ENCODE results near the gene BLM.

BLM gene

GRCh38 chr15:90691982-90692773 is 25.0 kb upstream of the BLM start:
- DNase-seq (ENCODE audit: low spot score), result no peak

GRCh38 chr15:90694987-90695386 is 22.2 kb upstream of the BLM start:
- no peak for DNase-seq (ENCODE audit: low spot score)

DNA sequence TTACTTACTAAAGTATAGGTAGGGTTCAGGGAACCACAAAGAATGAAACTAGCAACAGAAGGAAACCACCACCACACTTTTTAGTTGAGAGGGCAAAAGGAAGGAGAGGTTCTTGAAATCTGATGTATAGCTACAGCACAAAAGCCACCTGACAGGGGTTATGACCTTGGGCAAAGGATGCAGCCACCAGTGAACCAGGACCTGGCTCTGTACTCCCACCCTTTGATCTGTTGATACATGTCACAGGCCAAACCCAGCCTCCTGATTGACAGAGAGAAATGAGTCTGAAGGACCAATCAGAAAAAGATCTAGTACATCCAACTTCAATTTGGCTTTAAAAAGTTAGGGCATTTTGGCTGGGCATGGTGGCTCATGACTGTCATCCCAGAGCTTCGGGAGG is 20.0 kb upstream of the BLM start:
- no peak for DNase-seq (ENCODE audit: low spot score)

- no peak for DNase-seq (ENCODE audit: low spot score)
These were observed 18.5 kb upstream of the BLM start for GRCh38 chr15:90698629-90699028.

DNA sequence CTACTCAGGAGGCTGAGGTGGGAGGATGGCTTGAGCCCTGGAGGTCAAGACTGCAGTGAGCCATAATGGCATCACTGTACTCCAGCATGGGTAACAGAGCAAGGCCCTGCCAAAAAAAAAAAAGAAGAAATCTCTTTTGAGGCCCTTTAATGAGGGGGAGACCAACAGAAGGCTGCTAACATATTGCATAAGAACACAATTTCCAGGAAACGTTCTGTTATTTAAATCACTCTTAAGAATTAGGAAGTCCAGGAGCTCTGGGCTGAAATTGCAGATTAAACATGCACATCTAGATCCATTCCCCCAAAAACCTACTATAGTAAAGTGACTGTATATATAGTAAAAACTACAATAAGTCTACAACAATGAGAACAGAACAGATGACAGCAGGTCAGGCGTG is 16.1 kb upstream of the BLM start:
- DNase-seq (ENCODE audit: low spot score), result no peak

DNA sequence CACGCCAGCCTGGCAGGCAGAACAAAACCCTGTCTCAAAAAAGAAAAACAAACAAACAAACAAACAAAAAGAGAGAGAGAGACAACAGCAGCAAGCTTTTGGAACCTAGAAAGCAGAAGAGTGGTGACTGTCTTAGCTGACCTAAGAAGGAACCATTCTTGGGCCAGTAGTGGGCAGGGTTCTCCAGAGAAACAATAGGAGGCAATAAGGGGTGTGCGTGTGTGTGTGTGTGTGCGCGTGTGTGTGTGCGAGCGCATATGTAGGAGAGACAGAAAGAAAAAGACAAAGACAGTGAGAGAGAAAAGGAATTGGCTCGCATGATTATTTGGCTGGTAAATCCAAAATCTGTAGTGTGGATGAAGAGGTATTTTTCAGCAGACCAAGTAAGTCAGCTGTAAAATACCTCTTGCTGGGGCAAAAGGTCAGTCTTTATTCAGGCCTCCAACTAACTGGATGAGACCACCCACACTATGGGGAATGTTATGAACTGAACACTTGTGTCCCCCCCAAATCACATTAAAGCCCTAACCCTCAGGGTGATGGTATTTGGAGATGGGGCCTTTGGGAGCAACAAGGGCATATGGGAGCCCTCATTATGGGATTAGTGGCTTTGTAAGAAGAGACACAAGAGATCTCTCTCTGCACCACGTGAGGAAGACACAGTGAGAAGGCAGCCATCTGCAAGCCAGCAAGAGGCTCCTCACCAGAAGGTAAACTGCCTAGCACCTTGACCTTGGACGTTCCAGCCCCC is 15.1 kb upstream of the BLM start:
- DNase-seq (ENCODE audit: low spot score), result no peak

GRCh38 chr15:90703455-90703854 is 13.7 kb upstream of the BLM start:
- DNase-seq (ENCODE audit: low spot score), result no peak

- DNase-seq (ENCODE audit: low spot score), result no peak
These were observed 11.9 kb upstream of the BLM start for GRCh38 chr15:90705212-90705611.

GRCh38 chr15:90706394-90707327 is 10.5 kb upstream of the BLM start:
- no peak for DNase-seq (ENCODE audit: low spot score)

DNA sequence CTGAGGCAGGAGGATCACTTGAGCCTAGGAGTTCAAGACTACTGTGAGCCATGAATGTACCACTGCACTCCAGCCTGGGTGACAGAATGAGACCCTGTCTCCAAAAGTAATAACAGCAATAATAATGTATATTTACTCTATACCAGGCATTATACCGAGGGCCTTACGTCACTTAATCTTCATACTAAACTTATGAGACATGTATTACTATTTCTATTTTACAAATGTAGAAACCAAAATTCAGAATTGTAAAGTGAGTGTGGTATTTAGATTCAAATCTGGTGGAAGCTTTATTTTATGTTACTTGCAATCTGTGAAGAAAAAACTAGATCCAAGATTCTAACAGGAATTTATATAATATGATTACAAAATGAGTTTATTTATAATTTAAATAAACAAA is 9.7 kb upstream of the BLM start:
- no peak for DNase-seq (ENCODE audit: low spot score)

DNA sequence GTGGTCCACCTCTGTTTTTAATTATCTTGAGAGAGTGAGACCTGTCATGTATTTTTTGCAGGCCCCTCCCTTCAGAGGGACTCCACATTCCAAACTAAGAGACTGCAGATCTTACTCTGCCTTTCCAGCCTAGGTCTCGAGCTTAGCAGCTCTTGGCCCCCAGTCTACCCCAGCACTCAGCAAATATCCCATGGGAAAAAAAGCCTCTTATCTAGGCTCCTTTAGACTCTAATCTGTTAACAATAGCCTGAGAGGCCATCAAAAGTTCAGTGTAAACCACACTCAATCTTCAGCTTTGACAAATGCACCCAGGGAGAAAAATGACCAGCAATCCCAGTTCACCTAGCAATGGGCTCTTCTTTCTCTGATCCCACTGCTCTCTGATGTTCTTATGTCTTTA is 8.6 kb upstream of the BLM start:
- DNase-seq (ENCODE audit: low spot score), result no peak

- no peak for DNase-seq (ENCODE audit: low spot score)
These were observed 7.9 kb upstream of the BLM start for GRCh38 chr15:90709278-90709677.

DNA sequence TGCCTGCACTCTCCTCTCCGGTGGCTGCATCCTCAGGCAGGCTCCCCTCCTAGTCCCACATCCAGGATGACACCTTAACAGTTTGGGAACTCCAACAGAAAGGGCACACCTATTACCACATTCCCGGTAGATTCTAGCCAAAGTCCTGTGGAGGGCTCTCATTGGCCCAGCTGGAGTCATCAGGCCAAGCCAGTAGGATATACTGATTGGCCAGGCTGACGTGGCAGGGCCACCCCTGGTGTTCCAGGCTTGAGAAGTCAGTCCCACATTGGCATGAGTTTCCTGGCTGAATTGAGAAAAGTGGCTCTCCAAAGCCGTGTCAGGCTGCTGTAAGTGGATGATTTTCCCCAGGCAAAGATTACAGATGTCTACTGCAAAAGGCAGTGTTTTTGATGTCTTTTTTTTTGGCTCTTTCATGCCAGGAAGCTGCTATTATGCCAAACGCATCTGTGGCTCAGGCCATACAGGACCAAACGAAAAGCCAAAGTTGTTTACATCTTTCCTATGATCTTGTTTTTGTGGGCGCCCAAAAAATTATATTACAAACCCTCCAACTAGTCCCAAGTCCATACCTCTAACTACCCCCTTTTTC is 6.6 kb upstream of the BLM start:
- peak; percentile 26 for DNase-seq (ENCODE audit: low spot score)

- DNase-seq (ENCODE audit: low spot score), result no peak
These were observed 5.7 kb upstream of the BLM start for GRCh38 chr15:90711418-90711824.

GRCh38 chr15:90711842-90712241 is 5.3 kb upstream of the BLM start:
- no peak for DNase-seq (ENCODE audit: low spot score)

- no peak for DNase-seq (ENCODE audit: low spot score)
These were observed 4.1 kb upstream of the BLM start for GRCh38 chr15:90713081-90713480.

GRCh38 chr15:90716317-90716975 is 700 bp upstream of the BLM start:
- peak; percentile 24 for DNase-seq (ENCODE audit: low spot score)

DNA sequence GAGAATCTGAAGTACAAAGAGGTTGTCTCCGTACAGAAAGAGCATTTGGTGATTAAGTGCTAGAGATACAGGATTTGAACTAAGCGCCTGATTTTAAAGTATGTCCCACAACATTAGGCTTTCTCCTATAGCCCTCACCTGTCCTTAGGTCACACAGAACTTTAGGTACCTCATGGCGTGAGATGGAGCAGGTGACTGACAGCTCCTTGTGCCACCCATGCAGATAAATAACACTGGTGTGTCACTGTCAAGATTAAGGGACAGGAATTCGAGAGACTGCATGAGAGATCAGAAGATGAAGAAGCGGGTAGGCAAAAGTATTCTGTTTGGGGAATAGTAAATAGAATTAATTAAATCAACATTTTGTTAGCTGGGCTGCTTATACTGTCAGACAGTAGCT is 1.1 kb downstream of the BLM start:
- no peak for DNase-seq (ENCODE audit: low spot score)

DNA sequence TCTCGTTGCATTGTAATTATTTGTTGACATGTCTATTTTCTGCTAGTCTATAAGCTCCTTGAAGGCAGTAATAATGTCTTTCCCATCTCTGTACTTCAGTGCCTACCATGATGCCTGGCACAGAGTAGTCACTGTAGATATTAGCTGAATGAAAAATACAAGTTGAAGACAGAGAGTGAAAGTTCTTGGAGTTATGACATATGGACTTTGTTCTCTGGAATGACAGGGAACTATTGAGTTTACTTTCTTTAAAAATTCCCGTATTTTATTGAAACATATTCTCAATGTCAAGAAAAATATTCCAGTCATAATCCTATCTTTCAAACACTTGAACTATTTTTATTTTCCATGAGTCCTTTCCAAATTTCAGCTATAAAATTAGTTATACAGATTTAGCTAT is 3.0 kb downstream of the BLM start:
- no peak for DNase-seq (ENCODE audit: low spot score)

- no peak for DNase-seq (ENCODE audit: low spot score)
These were observed 12.1 kb downstream of the BLM start for GRCh38 chr15:90729261-90729660.

GRCh38 chr15:90730290-90730689 is 13.1 kb downstream of the BLM start:
- no peak for DNase-seq (ENCODE audit: low spot score)

GRCh38 chr15:90735923-90736322 is 18.8 kb downstream of the BLM start:
- DNase-seq (ENCODE audit: low spot score), result no peak

Measured in AG08396 (cell line).